ENCODE data around the gene ZYX.

The ZYX gene

GRCh38 chr7:143380646-143381426, at the start of gene ZYX:
TSS of gene ZYX (plus strand) at chr7:143381345. CDS start at chr7:143381572, 227 bp downstream.
- DNase-seq (ENCODE audit: low read depth in 3 of 3, low spot score in 1 of 3), result peak; percentile 72 to 75 (median 74)

- DNase-seq (ENCODE audit: low read depth in 3 of 3, low spot score in 1 of 3), result no peak
Measured at GRCh38 chr7:143334244-143334643, 46.9 kb upstream of the ZYX start.

- DNase-seq (ENCODE audit: low read depth in 3 of 3, low spot score in 1 of 3), result no peak
Measured at GRCh38 chr7:143337216-143337615, 43.9 kb upstream of the ZYX start.

- DNase-seq (ENCODE audit: low read depth in 3 of 3, low spot score in 1 of 3), result no peak
Measured at GRCh38 chr7:143341842-143342241, 39.3 kb upstream of the ZYX start.

- no peak for DNase-seq (ENCODE audit: low read depth in 3 of 3, low spot score in 1 of 3)
Measured at GRCh38 chr7:143343596-143343995, 37.5 kb upstream of the ZYX start.

- peak; percentile 29 to 49 (median 34) for DNase-seq (ENCODE audit: low read depth in 3 of 3, low spot score in 1 of 3)
Measured at GRCh38 chr7:143345428-143345900, 35.7 kb upstream of the ZYX start.

GRCh38 chr7:143346018-143346417, 35.1 kb upstream of the ZYX start:
- no peak for DNase-seq (ENCODE audit: low read depth in 3 of 3, low spot score in 1 of 3)

GRCh38 chr7:143347950-143348349, 33.2 kb upstream of the ZYX start:
- no peak for DNase-seq (ENCODE audit: low read depth in 3 of 3, low spot score in 1 of 3)

- DNase-seq (ENCODE audit: low read depth in 3 of 3, low spot score in 1 of 3), result no peak
Measured at GRCh38 chr7:143351060-143351459, 30.1 kb upstream of the ZYX start.

- no peak for DNase-seq (ENCODE audit: low read depth in 3 of 3, low spot score in 1 of 3)
Measured at GRCh38 chr7:143351574-143351973, 29.6 kb upstream of the ZYX start.

GRCh38 chr7:143352531-143353002, 28.6 kb upstream of the ZYX start:
- no peak for DNase-seq (ENCODE audit: low read depth in 3 of 3, low spot score in 1 of 3)

GRCh38 chr7:143354376-143354775, 26.8 kb upstream of the ZYX start:
- DNase-seq (ENCODE audit: low read depth in 3 of 3, low spot score in 1 of 3), result no peak

GRCh38 chr7:143354965-143355364, 26.2 kb upstream of the ZYX start:
- no peak for DNase-seq (ENCODE audit: low read depth in 3 of 3, low spot score in 1 of 3)

- DNase-seq (ENCODE audit: low read depth in 3 of 3, low spot score in 1 of 3), result no peak
Measured at GRCh38 chr7:143355450-143356385, 25.4 kb upstream of the ZYX start.

GRCh38 chr7:143356414-143357050, 24.6 kb upstream of the ZYX start:
- no peak for DNase-seq (ENCODE audit: low read depth in 3 of 3, low spot score in 1 of 3)

- DNase-seq (ENCODE audit: low read depth in 3 of 3, low spot score in 1 of 3), result no peak
Measured at GRCh38 chr7:143358626-143359025, 22.5 kb upstream of the ZYX start.

- DNase-seq (ENCODE audit: low read depth in 3 of 3, low spot score in 1 of 3), result no peak
Measured at GRCh38 chr7:143359771-143360353, 21.3 kb upstream of the ZYX start.

- no peak for DNase-seq (ENCODE audit: low read depth in 3 of 3, low spot score in 1 of 3)
Measured at GRCh38 chr7:143360788-143361551, 20.2 kb upstream of the ZYX start.

- no peak for DNase-seq (ENCODE audit: low read depth in 3 of 3, low spot score in 1 of 3)
Measured at GRCh38 chr7:143361552-143362130, 19.5 kb upstream of the ZYX start.
